ENCODE results near the gene ACVR1B.

DNA sequence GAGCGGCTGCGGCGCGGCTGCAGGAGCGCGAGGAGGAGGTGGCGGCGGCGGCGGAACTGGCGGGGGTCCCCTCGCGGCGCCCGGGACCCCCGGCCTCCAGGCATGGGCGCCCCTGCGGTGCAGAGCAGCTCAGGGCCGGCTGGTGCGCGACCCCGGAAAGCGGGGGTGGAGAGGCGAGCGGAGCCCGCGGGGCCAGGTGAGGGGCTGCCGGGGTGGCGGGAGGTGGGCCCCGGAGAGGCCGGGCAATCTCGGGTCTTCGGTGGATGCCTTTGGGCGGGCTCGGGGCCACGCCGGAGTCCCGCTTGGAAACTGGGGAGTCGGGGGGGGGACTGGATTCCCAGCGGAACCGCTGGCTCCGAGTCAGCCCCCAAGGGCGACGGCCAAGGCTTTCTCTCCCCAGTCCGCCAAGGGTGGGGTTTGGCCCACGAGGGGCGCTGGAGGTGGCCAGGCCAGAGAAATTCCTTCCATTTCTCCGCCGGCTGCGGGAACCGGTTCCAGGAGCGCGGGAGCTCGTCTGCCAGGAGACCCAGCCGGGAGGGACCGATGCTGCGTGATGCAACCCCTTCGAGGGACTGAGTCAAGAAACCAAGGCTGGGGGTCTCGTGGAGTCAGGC is 85.9 kb downstream of the ACVR1B start:
- TF ChIP-seq, protein P1, sequence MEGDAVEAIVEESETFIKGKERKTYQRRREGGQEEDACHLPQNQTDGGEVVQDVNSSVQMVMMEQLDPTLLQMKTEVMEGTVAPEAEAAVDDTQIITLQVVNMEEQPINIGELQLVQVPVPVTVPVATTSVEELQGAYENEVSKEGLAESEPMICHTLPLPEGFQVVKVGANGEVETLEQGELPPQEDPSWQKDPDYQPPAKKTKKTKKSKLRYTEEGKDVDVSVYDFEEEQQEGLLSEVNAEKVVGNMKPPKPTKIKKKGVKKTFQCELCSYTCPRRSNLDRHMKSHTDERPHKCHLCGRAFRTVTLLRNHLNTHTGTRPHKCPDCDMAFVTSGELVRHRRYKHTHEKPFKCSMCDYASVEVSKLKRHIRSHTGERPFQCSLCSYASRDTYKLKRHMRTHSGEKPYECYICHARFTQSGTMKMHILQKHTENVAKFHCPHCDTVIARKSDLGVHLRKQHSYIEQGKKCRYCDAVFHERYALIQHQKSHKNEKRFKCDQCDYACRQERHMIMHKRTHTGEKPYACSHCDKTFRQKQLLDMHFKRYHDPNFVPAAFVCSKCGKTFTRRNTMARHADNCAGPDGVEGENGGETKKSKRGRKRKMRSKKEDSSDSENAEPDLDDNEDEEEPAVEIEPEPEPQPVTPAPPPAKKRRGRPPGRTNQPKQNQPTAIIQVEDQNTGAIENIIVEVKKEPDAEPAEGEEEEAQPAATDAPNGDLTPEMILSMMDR (IDR thresholded peaks at IDR 0.05), result peak; percentile 36
- no peak for TF ChIP-seq EZH2 (IDR thresholded peaks at IDR 0.05)
